ENCODE measurements around the gene RAD51B.

GRCh38 chr14:68574461-68574860, 754.9 kb downstream of the RAD51B start:
- TF ChIP-seq ZNF274 (IDR thresholded peaks at IDR 0.05; ENCODE audit: low read depth, low read length), result no peak
- no peak for TF ChIP-seq SUZ12 (IDR thresholded peaks at IDR 0.05; ENCODE audit: extremely low read depth, insufficient read depth, insufficient read length)
- no peak for TF ChIP-seq YY1 (IDR thresholded peaks at IDR 0.05; ENCODE audit: insufficient read depth, insufficient read length)
